HG02610 (cell line): ENCODE data around the gene GJB2.
"Not testable (repeated sequence)": the region's sequence is repeated elsewhere in the genome, so short reads cannot be mapped to it uniquely, and the experiment has no call there.

Experiments
- ATAC-seq: cut with Tn5 transposase; IDR thresholded peaks from one replicate; pipeline ENCODE4 v1.9.1; 2021; ENCODE audit warnings: mild to moderate bottlenecking, moderate library complexity; ENCODE audit not compliant: unreplicated experiment

The GJB2 gene

GRCh38 chr13:20171364-20171763 lies 21.4 kb downstream of the GJB2 start:
- no peak for ATAC-seq

GRCh38 chr13:20170921-20171320 lies 21.8 kb downstream of the GJB2 start:
- ATAC-seq = no peak

GRCh38 chr13:20168396-20168795 lies 24.3 kb downstream of the GJB2 start:
- ATAC-seq = no peak

GRCh38 chr13:20165417-20166257 lies 27.1 kb downstream of the GJB2 start:
- ATAC-seq = no peak

- no peak for ATAC-seq
Measured at GRCh38 chr13:20161951-20162300, 30.8 kb downstream of the GJB2 start.

GRCh38 chr13:20161275-20161950 lies 31.3 kb downstream of the GJB2 start:
- peak; percentile 35 for ATAC-seq

GRCh38 chr13:20160306-20161274 lies 32.1 kb downstream of the GJB2 start, which contains the start of gene GJA3:
Gene GJA3, minus strand, starts transcription at chr13:20161052. Its CDS starts 17,764 bp downstream, at chr13:20143288.
- ATAC-seq = peak; percentile 61

- ATAC-seq = no peak
Measured at GRCh38 chr13:20159646-20160305, 33.0 kb downstream of the GJB2 start.

- ATAC-seq = no peak
Measured at GRCh38 chr13:20157151-20157796, 35.5 kb downstream of the GJB2 start.

GRCh38 chr13:20156702-20157101 lies 36.0 kb downstream of the GJB2 start:
- ATAC-seq = no peak

- not testable (repeated sequence) for ATAC-seq
Measured at GRCh38 chr13:20153290-20153689, 39.4 kb downstream of the GJB2 start.

GRCh38 chr13:20151612-20152011 lies 41.1 kb downstream of the GJB2 start:
- ATAC-seq = no peak

- ATAC-seq = no peak
Measured at GRCh38 chr13:20151016-20151415, 41.7 kb downstream of the GJB2 start.

- ATAC-seq = no peak
Measured at GRCh38 chr13:20150561-20150960, 42.2 kb downstream of the GJB2 start.

- no peak for ATAC-seq
Measured at GRCh38 chr13:20149762-20150161, 43.0 kb downstream of the GJB2 start.

GRCh38 chr13:20148501-20149183 lies 44.1 kb downstream of the GJB2 start:
- no peak for ATAC-seq

GRCh38 chr13:20146381-20146780 lies 46.4 kb downstream of the GJB2 start:
- ATAC-seq = no peak

- no peak for ATAC-seq
Measured at GRCh38 chr13:20145521-20145920, 47.2 kb downstream of the GJB2 start.

- no peak for ATAC-seq
Measured at GRCh38 chr13:20144141-20144850, 48.4 kb downstream of the GJB2 start.
